Measurements from ENCODE around the gene SLC36A1.

The SLC36A1 gene

DNA sequence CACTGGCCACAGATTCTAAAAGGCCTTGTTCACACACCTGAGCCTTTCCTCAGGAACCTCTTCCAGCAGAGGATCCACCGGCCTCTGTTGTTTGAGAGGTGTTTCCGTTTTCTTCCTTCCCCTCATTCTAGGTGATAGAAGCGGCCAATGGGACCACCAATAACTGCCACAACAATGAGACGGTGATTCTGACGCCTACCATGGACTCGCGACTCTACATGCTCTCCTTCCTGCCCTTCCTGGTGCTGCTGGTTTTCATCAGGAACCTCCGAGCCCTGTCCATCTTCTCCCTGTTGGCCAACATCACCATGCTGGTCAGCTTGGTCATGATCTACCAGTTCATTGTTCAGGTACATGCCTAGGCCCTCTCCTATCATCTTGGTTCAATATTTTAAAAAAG lies 20.2 kb downstream of the SLC36A1 start:
- TF ChIP-seq, protein P1, sequence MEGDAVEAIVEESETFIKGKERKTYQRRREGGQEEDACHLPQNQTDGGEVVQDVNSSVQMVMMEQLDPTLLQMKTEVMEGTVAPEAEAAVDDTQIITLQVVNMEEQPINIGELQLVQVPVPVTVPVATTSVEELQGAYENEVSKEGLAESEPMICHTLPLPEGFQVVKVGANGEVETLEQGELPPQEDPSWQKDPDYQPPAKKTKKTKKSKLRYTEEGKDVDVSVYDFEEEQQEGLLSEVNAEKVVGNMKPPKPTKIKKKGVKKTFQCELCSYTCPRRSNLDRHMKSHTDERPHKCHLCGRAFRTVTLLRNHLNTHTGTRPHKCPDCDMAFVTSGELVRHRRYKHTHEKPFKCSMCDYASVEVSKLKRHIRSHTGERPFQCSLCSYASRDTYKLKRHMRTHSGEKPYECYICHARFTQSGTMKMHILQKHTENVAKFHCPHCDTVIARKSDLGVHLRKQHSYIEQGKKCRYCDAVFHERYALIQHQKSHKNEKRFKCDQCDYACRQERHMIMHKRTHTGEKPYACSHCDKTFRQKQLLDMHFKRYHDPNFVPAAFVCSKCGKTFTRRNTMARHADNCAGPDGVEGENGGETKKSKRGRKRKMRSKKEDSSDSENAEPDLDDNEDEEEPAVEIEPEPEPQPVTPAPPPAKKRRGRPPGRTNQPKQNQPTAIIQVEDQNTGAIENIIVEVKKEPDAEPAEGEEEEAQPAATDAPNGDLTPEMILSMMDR (IDR thresholded peaks at IDR 0.05; ENCODE audit: low read length), result no peak
- no peak for TF ChIP-seq EZH2 (IDR thresholded peaks at IDR 0.05; ENCODE audit: borderline replicate concordance, low read length)
- H3K27ac ChIP-seq (ENCODE audit: low read depth, low read length, poor library complexity, severe bottlenecking), result no peak overlapping the region
- no peak overlapping the region for H3K4me2 ChIP-seq (ENCODE audit: low read length)
- no peaks in the 10 kb centered on the region for H4K20me1 ChIP-seq (ENCODE audit: insufficient read depth, low read length)
- no peaks in the 10 kb centered on the region for H3K9me2 ChIP-seq (ENCODE audit: low read depth, low read length)
- H3K4me1 ChIP-seq (ENCODE audit: insufficient read depth, low read length, severe bottlenecking), result no peaks in the 10 kb centered on the region
- no peak overlapping the region for H3K9ac ChIP-seq (ENCODE audit: low read length)
- no peaks in the 10 kb centered on the region for H3K27me3 ChIP-seq (ENCODE audit: insufficient read depth, low read length)
- H3F3A ChIP-seq (ENCODE audit: insufficient read depth, low read length), result no peaks in the 10 kb centered on the region
- no peak overlapping the region for H2AFZ ChIP-seq (ENCODE audit: low read length)
- H3K79me2 ChIP-seq (ENCODE audit: insufficient read depth, low read length), result no peaks in the 10 kb centered on the region
- H3K4me3 ChIP-seq (ENCODE audit: low read depth, low read length, poor library complexity, severe bottlenecking), result no peak overlapping the region
- no peaks in the 10 kb centered on the region for H3K9me3 ChIP-seq (ENCODE audit: low read length)
- peaks cover 11% of the 10 kb centered on the region; the same call in 1 of the 2 replicates for H3K36me3 ChIP-seq (ENCODE audit: insufficient read depth, low read length)

DNA sequence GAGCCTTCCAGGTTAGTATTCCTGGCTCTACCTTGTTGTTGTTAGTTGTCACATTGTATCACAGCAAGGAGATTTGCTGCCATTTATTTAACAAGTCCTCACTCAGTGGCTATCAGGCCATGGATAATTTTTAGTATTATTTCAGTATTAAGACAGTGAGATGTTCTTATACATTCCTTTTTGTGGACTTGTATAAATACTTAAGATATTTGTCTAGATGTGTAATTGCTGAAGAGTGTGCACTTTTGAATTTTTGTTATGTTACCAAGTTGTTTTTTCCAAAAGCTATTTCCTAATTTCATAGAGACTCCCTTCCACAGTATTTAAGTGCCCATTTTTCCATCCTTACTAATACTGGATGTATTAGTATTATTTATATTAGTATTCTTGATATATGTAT lies 22.0 kb downstream of the SLC36A1 start:
- H3K4me2 ChIP-seq (ENCODE audit: low read length), result no peak overlapping the region

DNA sequence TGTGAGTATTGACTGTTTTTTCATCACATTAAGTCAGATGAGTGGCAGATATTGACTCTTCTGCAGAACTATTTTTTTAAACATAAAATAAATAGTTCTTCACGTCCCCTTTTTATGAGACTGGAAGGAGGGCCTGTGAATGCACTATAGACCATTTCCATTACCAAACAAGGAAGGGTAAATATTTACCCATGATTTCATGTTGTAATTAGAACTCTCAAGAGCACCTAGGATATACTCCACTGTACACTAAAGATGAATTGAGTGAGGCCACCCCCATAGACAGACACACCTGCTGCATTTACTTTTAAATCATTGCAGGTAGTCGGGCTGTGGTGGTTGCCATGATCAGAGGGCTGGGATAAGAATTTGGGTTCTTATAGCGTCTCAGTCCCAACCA lies 22.6 kb downstream of the SLC36A1 start:
- H4K20me1 ChIP-seq (ENCODE audit: insufficient read depth, low read length), result no peaks in the 10 kb centered on the region
- H3K79me2 ChIP-seq (ENCODE audit: insufficient read depth, low read length), result no peaks in the 10 kb centered on the region
- H3K4me1 ChIP-seq (ENCODE audit: insufficient read depth, low read length, severe bottlenecking), result no peaks in the 10 kb centered on the region
- H3K4me3 ChIP-seq (ENCODE audit: low read depth, low read length, poor library complexity, severe bottlenecking), result no peak overlapping the region
- H3K36me3 ChIP-seq (ENCODE audit: insufficient read depth, low read length), result peaks cover 11% of the 10 kb centered on the region; the same call in 1 of the 2 replicates
- no peaks in the 10 kb centered on the region for H3K27me3 ChIP-seq (ENCODE audit: insufficient read depth, low read length)
- no peaks in the 10 kb centered on the region for H3K9me2 ChIP-seq (ENCODE audit: low read depth, low read length)
- no peaks in the 10 kb centered on the region for H3K9me3 ChIP-seq (ENCODE audit: low read length)
- no peak overlapping the region for H2AFZ ChIP-seq (ENCODE audit: low read length)
- no peaks in the 10 kb centered on the region for H3F3A ChIP-seq (ENCODE audit: insufficient read depth, low read length)
- no peak overlapping the region for H3K9ac ChIP-seq (ENCODE audit: low read length)
- H3K4me2 ChIP-seq (ENCODE audit: low read length), result no peak overlapping the region
- no peak overlapping the region for H3K27ac ChIP-seq (ENCODE audit: low read depth, low read length, poor library complexity, severe bottlenecking)
- no peak for TF ChIP-seq EZH2 (IDR thresholded peaks at IDR 0.05; ENCODE audit: borderline replicate concordance, low read length)
- TF ChIP-seq, protein P1 (IDR thresholded peaks at IDR 0.05; ENCODE audit: low read length), result no peak

More for the DNA sequence above, 22.0 kb downstream of the SLC36A1 start:
- no peaks in the 10 kb centered on the region for H3K4me1 ChIP-seq (ENCODE audit: insufficient read depth, low read length, severe bottlenecking)
- H3K36me3 ChIP-seq (ENCODE audit: insufficient read depth, low read length), result peaks cover 11% of the 10 kb centered on the region; the same call in 1 of the 2 replicates
- H3K9ac ChIP-seq (ENCODE audit: low read length), result no peak overlapping the region
- no peaks in the 10 kb centered on the region for H3F3A ChIP-seq (ENCODE audit: insufficient read depth, low read length)
- H3K9me3 ChIP-seq (ENCODE audit: low read length), result no peaks in the 10 kb centered on the region
- H2AFZ ChIP-seq (ENCODE audit: low read length), result no peak overlapping the region
- no peaks in the 10 kb centered on the region for H3K27me3 ChIP-seq (ENCODE audit: insufficient read depth, low read length)
- TF ChIP-seq EZH2 (IDR thresholded peaks at IDR 0.05; ENCODE audit: borderline replicate concordance, low read length), result no peak
- TF ChIP-seq, protein P1 (IDR thresholded peaks at IDR 0.05; ENCODE audit: low read length), result no peak
- no peaks in the 10 kb centered on the region for H3K9me2 ChIP-seq (ENCODE audit: low read depth, low read length)
- H3K79me2 ChIP-seq (ENCODE audit: insufficient read depth, low read length), result no peaks in the 10 kb centered on the region
- H3K4me3 ChIP-seq (ENCODE audit: low read depth, low read length, poor library complexity, severe bottlenecking), result no peak overlapping the region
- no peak overlapping the region for H3K27ac ChIP-seq (ENCODE audit: low read depth, low read length, poor library complexity, severe bottlenecking)
- no peaks in the 10 kb centered on the region for H4K20me1 ChIP-seq (ENCODE audit: insufficient read depth, low read length)
